NCI-H510A (cell line): ENCODE results near the gene C1orf174.

Experiments used
- DNase-seq: peaks from one replicate; lab custom pipeline; 2025; lab: John Stamatoyannopoulos, UW

C1orf174 gene

DNA sequence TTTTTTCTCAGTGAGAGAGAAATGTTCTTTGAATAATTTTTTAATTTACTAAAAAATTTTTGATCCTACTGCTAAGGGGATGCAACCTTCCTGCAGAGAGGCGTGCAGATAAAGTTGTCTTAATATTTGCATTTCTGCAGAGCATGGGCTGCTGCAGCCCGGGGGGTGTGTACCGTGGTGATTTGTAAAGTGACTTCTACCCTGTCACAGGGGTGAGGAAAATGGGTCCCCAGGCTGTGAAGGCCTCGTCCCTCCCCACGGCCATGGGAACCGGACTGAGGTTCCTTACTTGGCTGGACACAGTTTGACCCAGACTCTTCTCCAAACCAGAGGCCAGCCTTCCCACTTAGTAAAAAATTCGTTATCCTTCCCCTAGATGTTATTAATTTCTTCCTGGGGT is 9.5 kb upstream of the C1orf174 start:
- DNase-seq: no peak

DNA sequence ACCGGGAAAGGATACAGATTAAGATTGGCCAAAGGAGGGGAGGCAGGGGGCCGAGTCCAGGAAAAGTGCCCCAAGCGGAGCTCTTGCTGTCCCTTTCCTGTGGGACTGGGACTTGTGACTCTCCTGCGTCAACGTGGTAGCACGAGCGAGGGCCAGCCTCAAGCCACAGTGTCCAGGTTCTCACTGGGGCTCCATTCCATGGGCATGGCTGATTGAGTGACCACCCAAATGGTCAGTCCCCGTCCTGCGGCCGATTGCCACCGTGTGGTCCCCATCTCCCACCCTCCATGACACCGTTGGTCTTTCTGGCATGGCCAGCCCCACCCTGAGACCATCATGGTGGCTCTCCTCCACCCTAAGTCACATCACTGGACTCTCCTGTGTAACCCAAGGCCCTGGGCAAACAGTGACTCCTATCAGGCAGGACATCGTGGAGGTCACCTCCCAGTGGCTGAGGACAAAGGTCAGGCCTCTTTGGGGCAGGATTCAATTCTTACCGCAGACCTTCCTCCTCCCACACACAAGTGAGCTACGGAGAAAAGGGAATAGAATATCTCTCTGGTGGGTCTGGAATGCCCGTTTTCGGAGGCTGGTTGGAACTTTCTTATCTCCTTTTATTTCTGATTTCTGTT is 8.9 kb upstream of the C1orf174 start:
- DNase-seq: no peak

DNA sequence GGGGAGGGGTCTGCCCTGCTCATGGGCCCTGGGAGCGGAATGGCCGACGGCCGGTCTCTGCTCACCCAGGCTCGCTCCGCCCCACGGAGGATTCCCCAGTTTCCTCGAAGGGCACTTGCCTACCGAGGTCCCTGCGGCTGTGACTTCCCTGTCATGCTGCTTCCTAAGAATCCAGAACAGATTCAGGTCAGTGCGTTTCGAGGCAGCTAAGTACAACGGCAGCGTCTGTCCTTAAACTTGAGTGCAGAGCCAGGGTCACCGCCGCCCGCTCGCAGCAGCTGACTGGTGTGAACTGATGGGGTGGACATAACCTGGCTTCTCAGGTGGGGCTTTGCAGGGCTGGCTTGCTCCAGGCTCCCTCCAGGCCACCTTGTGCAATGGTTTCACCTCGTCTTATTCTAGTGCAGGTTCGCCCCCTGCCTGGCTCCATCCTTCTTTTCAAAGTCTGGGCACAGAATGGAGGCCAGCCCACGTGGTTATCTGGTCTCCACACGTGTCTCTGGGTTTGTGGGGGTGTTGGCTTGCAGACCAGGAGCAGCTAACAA is 7.6 kb upstream of the C1orf174 start:
- no peak for DNase-seq

DNA sequence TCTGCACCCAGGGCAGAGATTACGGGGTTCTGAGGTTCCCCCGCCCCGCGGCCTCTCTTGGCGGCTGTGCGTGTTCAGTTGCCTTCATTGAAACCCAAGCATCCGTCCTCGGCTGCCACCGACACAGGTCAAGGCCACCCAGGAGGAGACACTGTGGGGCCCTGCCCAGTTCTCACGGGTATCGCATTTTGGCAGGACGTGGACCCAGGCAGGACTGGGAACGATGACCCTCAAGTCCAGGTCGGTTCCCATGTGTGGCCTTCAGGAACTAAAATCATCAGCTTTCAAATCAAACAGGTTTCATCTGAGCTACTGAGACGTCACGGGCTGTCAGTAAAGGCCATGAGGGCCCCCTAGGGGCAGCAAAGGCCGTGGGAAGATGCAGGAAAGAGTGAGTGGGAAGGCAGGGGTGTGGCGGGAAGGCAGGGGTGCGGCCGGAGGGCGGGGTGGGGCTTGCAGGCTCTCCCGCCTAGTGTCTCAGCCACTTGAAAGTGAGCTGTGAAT is 7.0 kb upstream of the C1orf174 start:
- DNase-seq: no peak

DNA sequence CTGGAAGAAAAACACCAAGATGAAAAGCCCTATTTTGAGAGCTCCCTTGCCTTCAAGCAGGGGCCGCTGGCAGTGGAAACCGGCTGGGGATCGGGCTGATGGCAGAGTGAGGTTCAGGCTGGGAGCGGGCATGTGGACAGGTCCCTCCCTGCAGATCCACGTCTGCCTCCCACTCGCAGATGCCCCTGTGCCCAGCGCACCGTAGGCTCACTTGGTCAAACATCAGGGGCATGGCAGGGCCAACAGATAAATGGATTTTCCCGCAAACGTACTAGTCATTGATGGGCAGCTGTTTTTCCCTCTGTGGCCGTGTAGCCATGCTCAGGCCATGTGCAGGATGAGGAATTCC is 6.6 kb upstream of the C1orf174 start:
- no peak for DNase-seq

DNA sequence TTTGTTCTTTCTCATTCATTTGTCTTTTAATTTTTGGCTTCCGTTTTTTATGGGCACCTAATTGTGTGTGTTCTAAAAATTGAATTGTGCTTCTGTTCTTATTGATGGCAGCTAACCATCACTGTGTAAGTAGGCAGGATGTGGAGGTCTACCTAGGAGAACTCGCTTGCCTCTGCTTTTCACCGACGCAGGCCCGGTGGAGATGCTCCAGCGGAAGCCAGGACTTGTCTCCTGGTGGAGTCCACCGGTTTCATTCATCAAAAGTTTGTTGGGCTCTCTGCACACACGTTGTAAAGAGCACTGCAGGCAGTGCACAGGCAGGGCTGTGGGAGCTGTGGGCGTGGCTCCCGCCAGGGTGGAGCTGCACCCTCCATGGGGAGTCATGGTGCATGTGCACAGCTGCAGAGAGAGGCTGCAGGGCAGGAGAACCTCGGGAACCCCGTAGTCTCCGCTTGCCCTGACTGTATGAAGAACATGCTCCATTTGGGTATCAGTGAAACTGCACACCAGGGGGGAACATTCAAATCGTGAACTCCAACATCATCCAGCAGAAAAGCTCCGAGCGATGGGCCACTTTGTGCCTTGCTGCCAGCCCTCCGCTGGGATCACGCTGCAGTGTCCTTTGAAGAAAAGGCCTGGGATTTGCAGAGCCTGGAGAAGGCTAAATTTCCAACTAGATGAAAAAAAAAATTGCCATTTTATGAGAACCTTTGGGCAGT is 6.0 kb upstream of the C1orf174 start:
- DNase-seq: no peak

- no peak for DNase-seq
These were observed 5.3 kb upstream of the C1orf174 start for GRCh38 chr1:3905266-3905952.

DNA sequence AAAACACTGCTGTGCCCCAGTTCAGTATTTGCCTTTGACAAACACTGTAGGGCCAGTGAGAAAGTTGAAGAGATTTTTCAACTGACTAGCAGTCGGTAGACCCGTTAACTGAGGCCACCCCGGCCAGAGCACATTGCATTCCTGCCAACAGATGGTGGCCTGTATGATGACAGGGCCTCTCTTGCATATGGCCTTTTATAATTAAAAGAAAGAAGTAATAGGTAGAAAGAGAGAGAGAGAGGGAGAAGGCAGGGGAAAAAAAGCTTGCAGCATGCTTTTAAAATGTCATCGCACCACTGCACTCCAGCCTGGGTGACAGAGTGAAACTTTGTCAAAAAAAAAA is 4.7 kb upstream of the C1orf174 start:
- no peak for DNase-seq

GRCh38 chr1:3904006-3904842 is 4.2 kb upstream of the C1orf174 start:
- DNase-seq: no peak

- peak; percentile 34 for DNase-seq
These were observed 3.3 kb upstream of the C1orf174 start for GRCh38 chr1:3903141-3904005.

GRCh38 chr1:3902571-3903091 is 2.6 kb upstream of the C1orf174 start:
- no peak for DNase-seq

GRCh38 chr1:3902111-3902511 is 2.0 kb upstream of the C1orf174 start:
- DNase-seq: no peak

DNA sequence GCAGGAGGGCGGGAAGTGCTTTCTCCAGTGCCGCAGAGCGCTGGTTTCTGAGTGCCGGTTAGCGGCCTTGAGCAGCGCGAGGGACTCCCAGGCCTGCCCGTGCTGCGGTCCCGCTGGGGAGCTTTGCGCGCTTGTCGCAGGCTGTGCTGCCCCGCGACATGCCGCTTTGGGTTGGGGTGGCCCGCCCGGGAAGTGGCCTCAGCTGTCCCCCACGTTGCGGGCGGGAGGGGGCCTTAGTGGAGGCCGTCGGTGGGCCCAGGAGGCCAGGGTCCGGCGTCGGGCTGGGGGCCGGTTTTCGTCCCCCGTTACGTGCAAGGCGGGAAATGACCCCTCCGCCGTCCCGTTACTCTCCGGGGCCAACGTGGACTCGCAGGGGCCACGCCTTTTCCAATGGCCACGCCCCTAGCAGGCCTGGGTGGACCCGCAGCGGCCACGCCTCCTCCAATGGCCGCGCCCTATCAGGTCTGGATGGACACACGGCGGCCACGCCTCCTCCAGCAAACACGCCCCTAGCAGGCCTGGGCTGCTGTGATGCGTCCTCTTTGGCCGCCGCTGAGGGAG is 977 bp upstream of the C1orf174 start:
- peak; percentile 77 for DNase-seq

- DNase-seq: no peak
These were observed 320 bp downstream of the C1orf174 start for GRCh38 chr1:3899754-3900149.

- DNase-seq: no peak
These were observed 898 bp downstream of the C1orf174 start for GRCh38 chr1:3898994-3899753.

GRCh38 chr1:3898475-3898735 is 1.7 kb downstream of the C1orf174 start:
- no peak for DNase-seq

GRCh38 chr1:3896396-3897000 is 3.6 kb downstream of the C1orf174 start:
- no peak for DNase-seq

DNA sequence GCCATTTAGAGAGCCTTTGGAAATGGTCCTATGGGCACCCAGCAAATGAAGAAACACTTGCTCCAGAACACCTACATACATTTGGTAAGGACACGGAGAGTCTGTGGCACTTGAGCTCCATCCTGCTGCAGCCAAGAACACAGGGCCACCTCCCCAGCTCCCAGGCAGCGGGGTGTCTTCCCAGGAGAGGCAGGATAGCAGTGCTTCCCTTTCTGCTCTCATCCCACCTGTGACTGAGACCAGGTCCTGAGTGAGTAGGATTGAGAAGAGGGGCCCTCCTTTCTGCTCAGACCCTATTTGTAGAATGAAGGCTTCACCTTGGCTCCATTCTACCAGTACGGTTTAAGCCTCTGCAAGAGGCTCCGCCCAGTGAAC is 4.1 kb downstream of the C1orf174 start:
- no peak for DNase-seq

DNA sequence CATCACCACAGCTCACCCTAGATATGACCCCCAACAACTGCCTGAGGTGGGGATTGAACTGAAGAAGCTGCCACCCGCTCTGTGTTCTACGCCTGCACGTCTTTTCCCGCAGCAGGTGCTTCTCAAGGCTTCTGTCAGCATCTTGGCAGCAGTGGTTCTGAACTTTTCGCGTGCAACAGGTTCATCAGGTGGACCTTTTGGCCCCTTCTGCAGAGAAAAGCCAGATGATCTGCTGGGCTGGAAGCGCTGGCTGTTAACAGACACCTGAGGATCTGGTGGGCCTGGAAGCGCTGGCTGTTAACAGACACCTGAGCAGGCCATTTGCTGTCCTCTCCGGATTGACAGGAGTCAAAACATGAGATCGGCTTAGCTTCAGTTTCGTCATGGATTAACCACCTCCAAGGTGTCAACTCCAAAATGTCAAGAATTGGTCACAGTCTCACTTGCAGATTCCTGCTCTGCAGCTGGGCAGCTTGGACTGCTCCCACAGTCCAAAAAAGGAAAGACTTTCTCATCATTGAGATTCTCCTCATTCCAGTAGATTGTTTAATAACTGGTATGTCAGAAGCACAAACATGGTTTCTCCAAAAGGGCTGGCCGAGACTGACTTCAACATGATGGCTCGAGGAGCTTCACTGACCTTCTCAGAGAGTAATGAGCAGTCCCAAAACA is 4.7 kb downstream of the C1orf174 start:
- DNase-seq: no peak
